GM12892 (cell line): ENCODE measurements around the gene GPS2.

Experiments
- POLR2A ChIP-seq: IDR thresholded peaks from 2 replicates; pipeline ENCODE4 v1.6.1; 2011; ENCODE audit warnings: low read depth, low read length, control low read depth
- POLR2AphosphoS5 ChIP-seq: IDR thresholded peaks from 2 replicates; pipeline ENCODE4 v1.6.1; 2011; ENCODE audit warnings: low read depth, low read length, control low read depth
- TAF1 ChIP-seq: IDR thresholded peaks from 2 replicates; pipeline ENCODE4 v1.6.1; 2011; ENCODE audit warnings: low read depth, mild to moderate bottlenecking, control low read depth, low read length, borderline replicate concordance

- TF ChIP-seq POLR2A: peak; percentile 35; the same call in 1 of the 2 replicates
- TF ChIP-seq POLR2AphosphoS5: 0 out of 2 replicates have a peak, but pooled peaks have one; percentile 6
- no peak; the same call in 1 of the 2 replicates for TF ChIP-seq TAF1
These were observed 7.2 kb downstream of the GPS2 start for GRCh38 chr17:7307686-7308624.
